WTC11 (cell line): ENCODE results near the gene CHTF18. TPM values are rescaled to one million over a fixed set of nuclear protein-coding genes. Genes with fewer than 3 reads are reported as not detected.

Source experiments
- ATAC-seq: fragments of 200-7000 bp; cut with Tn5 transposase; 2 replicates; pipeline ENCODE4 v1.10.0; 2021; ENCODE audit warnings: mild to moderate bottlenecking, moderate library complexity
- CTCF ChIA-PET: fragments of 300-600 bp; sonication (Branson Sonifier 250); formaldehyde crosslinking; loops from one replicate; lab custom pipeline; 2021; ENCODE audit warnings: antibody characterized with exemption; lab: Charles Lee
- POLR2A ChIA-PET: fragments of 350-600 bp; sonication (Branson Sonifier 250); formaldehyde crosslinking; loops from one replicate; lab custom pipeline; 2021; ENCODE audit warnings: antibody characterized with exemption; lab: Charles Lee
- DNase-seq: peaks from one replicate; pipeline ENCODE4 v3.0.0; 2021; ENCODE audit warnings: low spot score
- H3K27ac Mint-ChIP-seq: 2 replicates; pipeline ENCODE4 v1.8.0; 2021; ENCODE audit warnings: mixed read lengths
- H3K27me3 Mint-ChIP-seq: 2 replicates; pipeline ENCODE4 v1.8.0; 2021; ENCODE audit warnings: low read depth, mild to moderate bottlenecking, moderate library complexity, mixed read lengths
- H3K36me3 Mint-ChIP-seq: 2 replicates; pipeline ENCODE4 v1.8.0; 2021; ENCODE audit warnings: mixed read lengths
- H3K4me1 Mint-ChIP-seq: 2 replicates; pipeline ENCODE4 v1.8.0; 2022; ENCODE audit warnings: mixed read lengths
- H3K4me3 Mint-ChIP-seq: 2 replicates; pipeline ENCODE4 v1.8.0; 2021; ENCODE audit warnings: mild to moderate bottlenecking, moderate library complexity, mixed read lengths
- H3K9me3 Mint-ChIP-seq: 2 replicates; pipeline ENCODE4 v1.8.0; 2021; ENCODE audit warnings: mixed read lengths
- ATF1 ChIP-seq: sonication (generic); formaldehyde crosslinking; IDR thresholded peaks from 2 replicates; pipeline ENCODE4 v1.8.1; 2023; ENCODE audit warnings: mild to moderate bottlenecking, moderate library complexity, missing genetic modification reagents
- ESRRA ChIP-seq: sonication (generic); formaldehyde crosslinking; IDR thresholded peaks from 2 replicates; pipeline ENCODE4 v1.8.1; 2022; ENCODE audit warnings: mild to moderate bottlenecking, missing genetic modification reagents, borderline replicate concordance
- FOXP1 ChIP-seq: sonication (generic); formaldehyde crosslinking; IDR thresholded peaks from 2 replicates; pipeline ENCODE4 v1.8.0; 2022; ENCODE audit warnings: missing genetic modification reagents, mild to moderate bottlenecking, moderate library complexity, borderline replicate concordance
- KAT7 ChIP-seq: sonication (generic); formaldehyde crosslinking; IDR thresholded peaks from 2 replicates; pipeline ENCODE4 v1.8.1; 2023; ENCODE audit warnings: missing genetic modification reagents, mild to moderate bottlenecking, borderline replicate concordance
- MYBL2 ChIP-seq: sonication (generic); formaldehyde crosslinking; IDR thresholded peaks from 2 replicates; pipeline ENCODE4 v1.8.1; 2023; ENCODE audit warnings: mild to moderate bottlenecking, moderate library complexity, missing genetic modification reagents
- PRRX2 ChIP-seq: fragments of 250-450 bp; sonication (Bioruptor Pico); IDR thresholded peaks from 2 replicates; pipeline ENCODE4 v1.8.0; 2021; ENCODE audit warnings: mild to moderate bottlenecking
- USF2 ChIP-seq: sonication (generic); formaldehyde crosslinking; IDR thresholded peaks from 2 replicates; pipeline ENCODE4 v1.8.1; 2023; ENCODE audit warnings: mild to moderate bottlenecking, missing genetic modification reagents, moderate library complexity
- ZBTB43 ChIP-seq: sonication (generic); formaldehyde crosslinking; IDR thresholded peaks from 2 replicates; pipeline ENCODE4 v1.8.1; 2023; ENCODE audit warnings: mild to moderate bottlenecking, missing genetic modification reagents
- ZNF121 ChIP-seq: sonication (generic); formaldehyde crosslinking; IDR thresholded peaks from 2 replicates; pipeline ENCODE4 v1.8.0; 2023; ENCODE audit warnings: missing genetic modification reagents
- ZNF219 ChIP-seq: sonication (generic); formaldehyde crosslinking; IDR thresholded peaks from 2 replicates; pipeline ENCODE4 v1.8.0; 2023; ENCODE audit warnings: missing genetic modification reagents, mild to moderate bottlenecking, borderline replicate concordance
- ZNF396 ChIP-seq: fragments of 250-450 bp; sonication (Bioruptor Pico); IDR thresholded peaks from 2 replicates; pipeline ENCODE4 v1.8.0; 2021; ENCODE audit warnings: mild to moderate bottlenecking, moderate library complexity, borderline replicate concordance
- total RNA-seq: library from RNA; stranded (reverse); gene quantifications from 3 replicates; pipeline ENCODE4 v1.2.3, GENCODE V29; 2021
- TF ChIP-seq, protein P1 (sequence below): sonication (generic); formaldehyde crosslinking; IDR thresholded peaks from 2 replicates; pipeline ENCODE4 v1.8.0; 2022; ENCODE audit warnings: mild to moderate bottlenecking, missing genetic modification reagents
- TF ChIP-seq, protein P2 (sequence below): sonication (generic); formaldehyde crosslinking; IDR thresholded peaks from 2 replicates; pipeline ENCODE4 v1.8.1; 2023; ENCODE audit warnings: mild to moderate bottlenecking, missing genetic modification reagents, moderate library complexity
- TF ChIP-seq, protein P3 (sequence below): sonication (generic); formaldehyde crosslinking; IDR thresholded peaks from 2 replicates; pipeline ENCODE4 v1.8.0; 2023; ENCODE audit warnings: missing genetic modification reagents, mild to moderate bottlenecking, borderline replicate concordance
- TF ChIP-seq, protein P4 (sequence below): fragments of 250-450 bp; sonication (Bioruptor Pico); IDR thresholded peaks from 2 replicates; pipeline ENCODE4 v1.9.0; 2021; ENCODE audit warnings: mild to moderate bottlenecking, borderline replicate concordance

Gene CHTF18
- total RNA-seq, 1 experiment from 2014 or later = 183 TPM

- Mint-ChIP-seq H3K27me3 (peaks cover 33% of the 10 kb centered on the region), H3K4me3 (no peak overlapping the region), H3K9me3 (no peaks in the 10 kb centered on the region), H3K27ac (no peak overlapping the region), H3K36me3 (peaks cover 10% of the 10 kb centered on the region)
- ChIA-PET CTCF (interaction anchor here (1.0 to 3.6 kb wide), 3 partner anchors 11 to 66 kb away, joined by 6 to 17 read pairs (median 7); partner anchors contain the start of genes CHTF18 and RPUSD1), POLR2A (interaction anchor here (1.0 to 1.5 kb wide), 2 partner anchors 14 to 83 kb away, joined by 3 to 5 read pairs; no protein-coding TSS in a partner anchor)
- ATAC-seq = no peak
- no peak for DNase-seq
- no peak for TF ChIP-seq ZNF219 (CRISPR knock-in tag)
- TF ChIP-seq ZNF396 = no peak
- TF ChIP-seq KAT7 (CRISPR knock-in tag) = no peak
- TF ChIP-seq, protein P1, sequence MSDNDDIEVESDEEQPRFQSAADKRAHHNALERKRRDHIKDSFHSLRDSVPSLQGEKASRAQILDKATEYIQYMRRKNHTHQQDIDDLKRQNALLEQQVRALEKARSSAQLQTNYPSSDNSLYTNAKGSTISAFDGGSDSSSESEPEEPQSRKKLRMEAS (CRISPR knock-in tag) = no peak
- no peak for TF ChIP-seq ESRRA (CRISPR knock-in tag)
- TF ChIP-seq, protein P2, sequence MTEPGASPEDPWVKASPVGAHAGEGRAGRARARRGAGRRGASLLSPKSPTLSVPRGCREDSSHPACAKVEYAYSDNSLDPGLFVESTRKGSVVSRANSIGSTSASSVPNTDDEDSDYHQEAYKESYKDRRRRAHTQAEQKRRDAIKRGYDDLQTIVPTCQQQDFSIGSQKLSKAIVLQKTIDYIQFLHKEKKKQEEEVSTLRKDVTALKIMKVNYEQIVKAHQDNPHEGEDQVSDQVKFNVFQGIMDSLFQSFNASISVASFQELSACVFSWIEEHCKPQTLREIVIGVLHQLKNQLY (CRISPR knock-in tag) = no peak
- TF ChIP-seq, all 79 proteins: peak for 0
- H3K4me1 Mint-ChIP-seq = no peaks in the 10 kb centered on the region
Measured at GRCh38 chr16:799111-799947, 10.9 kb downstream of the CHTF18 start.

DNA sequence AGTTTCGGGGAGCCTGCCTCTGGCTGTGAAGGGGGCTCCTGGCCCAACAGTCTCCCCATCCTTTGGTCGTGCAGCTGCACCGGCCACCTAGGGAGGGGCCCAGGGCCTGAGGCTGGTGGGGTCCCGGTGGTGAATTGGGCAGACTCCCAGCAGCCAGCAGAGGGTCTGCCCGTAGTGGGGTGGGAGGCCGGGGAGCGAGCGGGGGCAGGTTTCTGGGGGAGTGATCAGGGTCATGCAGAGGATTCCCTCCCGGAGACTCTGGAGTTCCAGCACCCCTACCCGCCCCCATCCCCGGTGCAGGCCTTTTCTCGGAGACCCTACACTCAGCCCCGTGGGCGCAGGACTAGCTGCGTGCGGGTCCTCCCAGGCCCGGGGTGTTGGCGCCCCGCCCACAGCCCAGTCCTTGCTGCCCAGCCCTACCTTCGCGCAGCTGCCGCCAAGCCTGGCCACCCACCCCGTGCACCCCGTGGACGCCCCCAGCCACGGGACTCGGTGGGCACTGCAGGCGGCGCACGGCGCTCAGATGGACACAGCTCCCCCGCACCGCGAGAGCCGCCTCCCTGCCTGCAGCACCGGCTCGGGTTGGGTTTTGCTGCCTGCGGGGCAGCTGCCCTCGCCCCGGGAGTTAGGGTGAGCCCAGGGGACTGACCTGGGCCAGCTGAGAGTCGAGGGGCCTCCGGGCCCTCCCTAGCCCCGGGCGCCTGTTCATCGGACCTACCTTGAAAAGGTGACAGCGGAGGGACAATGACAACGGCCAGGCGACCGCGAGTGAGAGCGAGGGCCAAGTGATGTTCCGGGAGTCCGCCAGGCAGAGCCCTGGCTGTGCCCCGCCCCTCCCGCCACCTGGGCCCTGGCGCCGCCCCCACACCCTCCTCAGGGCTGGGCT lies 11.8 kb downstream of the CHTF18 start, which contains the start of gene GNG13:
Gene GNG13 (minus strand): TSS at position 787 of the 886 bp plus-strand sequence. CDS start 1,657 bp downstream, outside the sequence.
- ChIA-PET CTCF (interaction anchor here (0.8 to 3.6 kb wide), 10 partner anchors 12 to 306 kb away, joined by 3 to 17 read pairs (median 4); partner anchors contain the start of genes CHTF18 and RPUSD1), POLR2A (interaction anchor here (1.0 to 2.8 kb wide), 4 partner anchors 11 to 84 kb away, joined by 3 to 12 read pairs (median 4); partner anchors contain the start of genes CHTF18 and RPUSD1)
- Mint-ChIP-seq H3K9me3 (no peaks in the 10 kb centered on the region), H3K4me1 (no peaks in the 10 kb centered on the region), H3K27me3 (peaks cover 39% of the 10 kb centered on the region), H3K27ac (no peak within 1 kb of the TSS), H3K36me3 (peaks cover 10% of the 10 kb centered on the region), H3K4me3 (peak within 1 kb of the TSS; percentile 47)
- DNase-seq (peak; percentile 72), ATAC-seq (peak; percentile 63)
- TF ChIP-seq, protein P3, sequence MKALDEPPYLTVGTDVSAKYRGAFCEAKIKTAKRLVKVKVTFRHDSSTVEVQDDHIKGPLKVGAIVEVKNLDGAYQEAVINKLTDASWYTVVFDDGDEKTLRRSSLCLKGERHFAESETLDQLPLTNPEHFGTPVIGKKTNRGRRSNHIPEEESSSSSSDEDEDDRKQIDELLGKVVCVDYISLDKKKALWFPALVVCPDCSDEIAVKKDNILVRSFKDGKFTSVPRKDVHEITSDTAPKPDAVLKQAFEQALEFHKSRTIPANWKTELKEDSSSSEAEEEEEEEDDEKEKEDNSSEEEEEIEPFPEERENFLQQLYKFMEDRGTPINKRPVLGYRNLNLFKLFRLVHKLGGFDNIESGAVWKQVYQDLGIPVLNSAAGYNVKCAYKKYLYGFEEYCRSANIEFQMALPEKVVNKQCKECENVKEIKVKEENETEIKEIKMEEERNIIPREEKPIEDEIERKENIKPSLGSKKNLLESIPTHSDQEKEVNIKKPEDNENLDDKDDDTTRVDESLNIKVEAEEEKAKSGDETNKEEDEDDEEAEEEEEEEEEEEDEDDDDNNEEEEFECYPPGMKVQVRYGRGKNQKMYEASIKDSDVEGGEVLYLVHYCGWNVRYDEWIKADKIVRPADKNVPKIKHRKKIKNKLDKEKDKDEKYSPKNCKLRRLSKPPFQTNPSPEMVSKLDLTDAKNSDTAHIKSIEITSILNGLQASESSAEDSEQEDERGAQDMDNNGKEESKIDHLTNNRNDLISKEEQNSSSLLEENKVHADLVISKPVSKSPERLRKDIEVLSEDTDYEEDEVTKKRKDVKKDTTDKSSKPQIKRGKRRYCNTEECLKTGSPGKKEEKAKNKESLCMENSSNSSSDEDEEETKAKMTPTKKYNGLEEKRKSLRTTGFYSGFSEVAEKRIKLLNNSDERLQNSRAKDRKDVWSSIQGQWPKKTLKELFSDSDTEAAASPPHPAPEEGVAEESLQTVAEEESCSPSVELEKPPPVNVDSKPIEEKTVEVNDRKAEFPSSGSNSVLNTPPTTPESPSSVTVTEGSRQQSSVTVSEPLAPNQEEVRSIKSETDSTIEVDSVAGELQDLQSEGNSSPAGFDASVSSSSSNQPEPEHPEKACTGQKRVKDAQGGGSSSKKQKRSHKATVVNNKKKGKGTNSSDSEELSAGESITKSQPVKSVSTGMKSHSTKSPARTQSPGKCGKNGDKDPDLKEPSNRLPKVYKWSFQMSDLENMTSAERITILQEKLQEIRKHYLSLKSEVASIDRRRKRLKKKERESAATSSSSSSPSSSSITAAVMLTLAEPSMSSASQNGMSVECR (CRISPR knock-in tag) = no peak
- TF ChIP-seq, protein P4, sequence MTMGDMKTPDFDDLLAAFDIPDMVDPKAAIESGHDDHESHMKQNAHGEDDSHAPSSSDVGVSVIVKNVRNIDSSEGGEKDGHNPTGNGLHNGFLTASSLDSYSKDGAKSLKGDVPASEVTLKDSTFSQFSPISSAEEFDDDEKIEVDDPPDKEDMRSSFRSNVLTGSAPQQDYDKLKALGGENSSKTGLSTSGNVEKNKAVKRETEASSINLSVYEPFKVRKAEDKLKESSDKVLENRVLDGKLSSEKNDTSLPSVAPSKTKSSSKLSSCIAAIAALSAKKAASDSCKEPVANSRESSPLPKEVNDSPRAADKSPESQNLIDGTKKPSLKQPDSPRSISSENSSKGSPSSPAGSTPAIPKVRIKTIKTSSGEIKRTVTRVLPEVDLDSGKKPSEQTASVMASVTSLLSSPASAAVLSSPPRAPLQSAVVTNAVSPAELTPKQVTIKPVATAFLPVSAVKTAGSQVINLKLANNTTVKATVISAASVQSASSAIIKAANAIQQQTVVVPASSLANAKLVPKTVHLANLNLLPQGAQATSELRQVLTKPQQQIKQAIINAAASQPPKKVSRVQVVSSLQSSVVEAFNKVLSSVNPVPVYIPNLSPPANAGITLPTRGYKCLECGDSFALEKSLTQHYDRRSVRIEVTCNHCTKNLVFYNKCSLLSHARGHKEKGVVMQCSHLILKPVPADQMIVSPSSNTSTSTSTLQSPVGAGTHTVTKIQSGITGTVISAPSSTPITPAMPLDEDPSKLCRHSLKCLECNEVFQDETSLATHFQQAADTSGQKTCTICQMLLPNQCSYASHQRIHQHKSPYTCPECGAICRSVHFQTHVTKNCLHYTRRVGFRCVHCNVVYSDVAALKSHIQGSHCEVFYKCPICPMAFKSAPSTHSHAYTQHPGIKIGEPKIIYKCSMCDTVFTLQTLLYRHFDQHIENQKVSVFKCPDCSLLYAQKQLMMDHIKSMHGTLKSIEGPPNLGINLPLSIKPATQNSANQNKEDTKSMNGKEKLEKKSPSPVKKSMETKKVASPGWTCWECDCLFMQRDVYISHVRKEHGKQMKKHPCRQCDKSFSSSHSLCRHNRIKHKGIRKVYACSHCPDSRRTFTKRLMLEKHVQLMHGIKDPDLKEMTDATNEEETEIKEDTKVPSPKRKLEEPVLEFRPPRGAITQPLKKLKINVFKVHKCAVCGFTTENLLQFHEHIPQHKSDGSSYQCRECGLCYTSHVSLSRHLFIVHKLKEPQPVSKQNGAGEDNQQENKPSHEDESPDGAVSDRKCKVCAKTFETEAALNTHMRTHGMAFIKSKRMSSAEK (CRISPR knock-in tag) = no peak
- TF ChIP-seq ZNF121 = no peak
- TF ChIP-seq PRRX2 (CRISPR knock-in tag) = peak; percentile 67; the same call in 1 of the 2 replicates
- 0 out of 2 replicates have a peak, but pooled peaks have one; percentile 11 for TF ChIP-seq USF2 (CRISPR knock-in tag)
- TF ChIP-seq FOXP1 (CRISPR knock-in tag) = peak; percentile 59; the same call in 1 of the 2 replicates
- 0 out of 2 replicates have a peak, but pooled peaks have one; percentile 23 for TF ChIP-seq MYBL2 (CRISPR knock-in tag)
- TF ChIP-seq ATF1 (CRISPR knock-in tag) = 0 out of 2 replicates have a peak, but pooled peaks have one; percentile 13
- 0 out of 2 replicates have a peak, but pooled peaks have one; percentile 51 for TF ChIP-seq ZBTB43 (CRISPR knock-in tag)
